HEK293 (cell line): Measurements from ENCODE around the gene ARMH4.

ENCODE experiments used
- CTCF ChIA-PET: fragments of 350-600 bp; formaldehyde crosslinking; extraction: SDS; loops from one replicate; lab custom pipeline; 2021; ENCODE audit warnings: antibody characterized with exemption; lab: Yijun Ruan, JAX
- POLR2A ChIA-PET: fragments of 300-600 bp; formaldehyde crosslinking; extraction: SDS; loops from one replicate; lab custom pipeline; 2020; ENCODE audit warnings: antibody characterized with exemption, inconsistent platforms; lab: Yijun Ruan, JAX
- H3K27ac ChIP-seq: fragments of 200-500 bp; sonication (Bioruptor generic); 2 replicates; pipeline ENCODE4 v1.5.1; 2014; ENCODE audit warnings: low read depth, low read length, control low read depth, inconsistent platforms; ENCODE audit errors: extremely low read depth
- H3K36me3 ChIP-seq, 2 experiments: fragments of 200-500 bp in 1 of 2; sonication (Bioruptor generic) in 1 of 2; 1 replicate in 1 of 2; 2 replicates in 1 of 2; pipeline ENCODE4 v1.5.1; 2014 to 2017; ENCODE audit warnings: inconsistent platforms in 2 of 2, low read length in 2 of 2; ENCODE audit not compliant: control insufficient read depth in 2 of 2, insufficient read depth in 1 of 2
- H3K4me1 ChIP-seq: fragments of 200-500 bp; sonication (Bioruptor generic); 2 replicates; pipeline ENCODE4 v1.5.1; 2014; ENCODE audit warnings: mild to moderate bottlenecking, low read length, inconsistent platforms; ENCODE audit not compliant: control insufficient read depth, insufficient read depth
- H3K4me3 ChIP-seq: 2 replicates; pipeline ENCODE4 v1.5.1; 2011; ENCODE audit warnings: low read depth, mild to moderate bottlenecking, control low read depth, low read length, moderate library complexity
- H3K9me3 ChIP-seq: fragments of 200-500 bp; sonication (Bioruptor generic); 2 replicates; pipeline ENCODE4 v1.5.1; 2014; ENCODE audit warnings: low read depth, low read length, inconsistent platforms; ENCODE audit not compliant: control insufficient read depth, insufficient read depth
- GLI2 ChIP-seq: fragments of 450-650 bp; formaldehyde crosslinking; IDR thresholded peaks from 2 replicates; pipeline ENCODE4; 2017; ENCODE audit warnings: missing biosample characterization, missing genetic modification characterization, low read depth, borderline replicate concordance
- KLF8 ChIP-seq: fragments of 450-650 bp; formaldehyde crosslinking; IDR thresholded peaks from 2 replicates; pipeline ENCODE4 v1.5.1; 2016; ENCODE audit warnings: missing biosample characterization, missing genetic modification characterization
- REPIN1 ChIP-seq: fragments of 450-650 bp; formaldehyde crosslinking; IDR thresholded peaks from 2 replicates; pipeline ENCODE4 v1.5.1; 2017; ENCODE audit warnings: missing biosample characterization, missing genetic modification characterization, low read depth
- SP2 ChIP-seq: fragments of 450-650 bp; formaldehyde crosslinking; IDR thresholded peaks from 2 replicates; pipeline ENCODE4 v1.5.1; 2016; ENCODE audit warnings: missing biosample characterization, missing genetic modification characterization
- TRIM28 ChIP-seq: IDR thresholded peaks from 2 replicates; pipeline ENCODE4 v1.6.1; 2011; ENCODE audit warnings: low read length, control low read depth, borderline replicate concordance
- ZNF114 ChIP-seq: fragments of 450-650 bp; formaldehyde crosslinking; IDR thresholded peaks from 2 replicates; pipeline ENCODE4 v1.5.0; 2017; ENCODE audit warnings: missing biosample characterization, missing genetic modification characterization
- ZNF211 ChIP-seq: fragments of 450-650 bp; formaldehyde crosslinking; IDR thresholded peaks from 2 replicates; pipeline ENCODE4 v1.5.1; 2016; ENCODE audit warnings: low read depth, missing biosample characterization, missing genetic modification characterization
- ZNF221 ChIP-seq: fragments of 450-650 bp; formaldehyde crosslinking; IDR thresholded peaks from 2 replicates; pipeline ENCODE4 v1.5.1; 2017; ENCODE audit warnings: missing biosample characterization, missing genetic modification characterization, borderline replicate concordance
- ZNF335 ChIP-seq: fragments of 450-650 bp; formaldehyde crosslinking; conservative IDR thresholded peaks from 2 replicates; pipeline ENCODE4 v1.5.1; 2016; ENCODE audit warnings: missing biosample characterization, missing genetic modification characterization
- ZNF341 ChIP-seq: fragments of 450-650 bp; formaldehyde crosslinking; IDR thresholded peaks from 2 replicates; pipeline ENCODE4; 2016; ENCODE audit warnings: low read depth, missing biosample characterization, missing genetic modification characterization
- ZNF391 ChIP-seq: fragments of 450-650 bp; formaldehyde crosslinking; IDR thresholded peaks from 2 replicates; pipeline ENCODE4 v1.5.1; 2016; ENCODE audit warnings: low read depth, missing biosample characterization, missing genetic modification characterization, borderline replicate concordance
- ZNF48 ChIP-seq: fragments of 450-650 bp; formaldehyde crosslinking; IDR thresholded peaks from 2 replicates; pipeline ENCODE4 v1.5.1; 2016; ENCODE audit warnings: missing biosample characterization, missing genetic modification characterization
- ZNF530 ChIP-seq: fragments of 450-650 bp; formaldehyde crosslinking; IDR thresholded peaks from 2 replicates; pipeline ENCODE4 v1.5.1; 2016; ENCODE audit warnings: low read depth, missing biosample characterization, missing genetic modification characterization
- ZNF830 ChIP-seq: fragments of 450-650 bp; IDR thresholded peaks from 2 replicates; pipeline ENCODE4 v1.5.0; 2018; ENCODE audit warnings: missing biosample characterization, missing genetic modification characterization, low read depth, mild to moderate bottlenecking, moderate library complexity
- ZNF837 ChIP-seq: fragments of 450-650 bp; formaldehyde crosslinking; IDR thresholded peaks from 2 replicates; pipeline ENCODE4 v1.5.1; 2016; ENCODE audit warnings: missing biosample characterization, missing genetic modification characterization
- TF ChIP-seq, protein P1 (sequence below): fragments of 450-650 bp; formaldehyde crosslinking; IDR thresholded peaks from 2 replicates; pipeline ENCODE4 v1.5.1; 2016; ENCODE audit warnings: missing biosample characterization, missing genetic modification characterization
- TF ChIP-seq, protein P2 (sequence below): fragments of 450-650 bp; formaldehyde crosslinking; IDR thresholded peaks from 2 replicates; pipeline ENCODE4 v1.5.1; 2017; ENCODE audit warnings: missing biosample characterization, mild to moderate bottlenecking, missing genetic modification characterization, moderate library complexity
- TF ChIP-seq, protein P3 (sequence below): fragments of 450-650 bp; formaldehyde crosslinking; IDR thresholded peaks from 2 replicates; pipeline ENCODE4 v1.5.0; 2017; ENCODE audit warnings: missing biosample characterization, missing genetic modification characterization, borderline replicate concordance
- TF ChIP-seq, protein P4 (sequence below): fragments of 450-650 bp; formaldehyde crosslinking; optimal IDR thresholded peaks from 2 replicates; pipeline ENCODE3; 2016; ENCODE audit warnings: missing biosample characterization, mild to moderate bottlenecking, missing genetic modification characterization
- TF ChIP-seq, protein P5 (sequence below): fragments of 450-650 bp; formaldehyde crosslinking; IDR thresholded peaks from 2 replicates; pipeline ENCODE4 v1.5.1; 2016; ENCODE audit warnings: missing biosample characterization, missing genetic modification characterization

Gene ARMH4

DNA sequence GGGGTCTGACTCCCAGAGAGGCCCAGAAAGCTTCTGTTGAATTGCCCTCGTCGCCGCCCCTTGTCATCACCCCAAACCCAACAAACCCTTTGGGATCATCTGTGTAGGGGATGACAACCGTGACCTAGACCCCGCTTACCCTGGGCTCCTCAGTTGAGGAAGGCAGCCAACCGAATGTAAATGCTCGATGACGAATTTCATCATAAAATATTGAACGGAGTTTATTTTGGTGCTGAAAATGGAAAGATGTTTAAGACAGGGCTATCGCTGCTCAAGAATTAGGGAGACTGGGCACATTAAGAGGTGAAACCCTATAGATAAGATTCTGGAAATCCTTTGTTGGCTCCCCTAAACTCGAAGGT, 48.4 kb upstream of the ARMH4 start:
- H3K27ac ChIP-seq: peak overlapping the region; percentile 83
- H3K4me1 ChIP-seq: peaks cover 2% of the 10 kb centered on the region; the same call in 1 of the 2 replicates
- peak overlapping the region; percentile 99 for H3K4me3 ChIP-seq
- no peaks in the 10 kb centered on the region for H3K9me3 ChIP-seq
- peaks cover 9 to 16% of the 10 kb centered on the region in 2 experiments for H3K36me3 ChIP-seq
- TF ChIP-seq, protein P1, sequence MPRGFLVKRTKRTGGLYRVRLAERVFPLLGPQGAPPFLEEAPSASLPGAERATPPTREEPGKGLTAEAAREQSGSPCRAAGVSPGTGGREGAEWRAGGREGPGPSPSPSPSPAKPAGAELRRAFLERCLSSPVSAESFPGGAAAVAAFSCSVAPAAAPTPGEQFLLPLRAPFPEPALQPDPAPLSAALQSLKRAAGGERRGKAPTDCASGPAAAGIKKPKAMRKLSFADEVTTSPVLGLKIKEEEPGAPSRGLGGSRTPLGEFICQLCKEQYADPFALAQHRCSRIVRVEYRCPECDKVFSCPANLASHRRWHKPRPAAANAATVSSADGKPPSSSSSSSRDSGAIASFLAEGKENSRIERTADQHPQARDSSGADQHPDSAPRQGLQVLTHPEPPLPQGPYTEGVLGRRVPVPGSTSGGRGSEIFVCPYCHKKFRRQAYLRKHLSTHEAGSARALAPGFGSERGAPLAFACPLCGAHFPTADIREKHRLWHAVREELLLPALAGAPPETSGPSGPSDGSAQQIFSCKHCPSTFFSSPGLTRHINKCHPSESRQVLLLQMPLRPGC: no peak
- TF ChIP-seq ZNF335 (tag by site-specific recombination) (peak; percentile 17; the same call in 1 of the 2 replicates), ZNF341 (tag by site-specific recombination) (peak; percentile 16), ZNF391 (tag by site-specific recombination) (no peak)
- TF ChIP-seq, all 188 proteins: peak for 2
- ChIA-PET POLR2A (interaction anchor here (0.6 to 1.3 kb wide), 5 partner anchors 9 to 225 kb away, joined by 3 to 6 read pairs (median 4); partner anchors contain the start of gene ARID4A), CTCF (interaction anchor here (0.7 kb wide), 1 partner anchor 69 kb away, joined by 3 read pairs; no protein-coding TSS in a partner anchor)

DNA sequence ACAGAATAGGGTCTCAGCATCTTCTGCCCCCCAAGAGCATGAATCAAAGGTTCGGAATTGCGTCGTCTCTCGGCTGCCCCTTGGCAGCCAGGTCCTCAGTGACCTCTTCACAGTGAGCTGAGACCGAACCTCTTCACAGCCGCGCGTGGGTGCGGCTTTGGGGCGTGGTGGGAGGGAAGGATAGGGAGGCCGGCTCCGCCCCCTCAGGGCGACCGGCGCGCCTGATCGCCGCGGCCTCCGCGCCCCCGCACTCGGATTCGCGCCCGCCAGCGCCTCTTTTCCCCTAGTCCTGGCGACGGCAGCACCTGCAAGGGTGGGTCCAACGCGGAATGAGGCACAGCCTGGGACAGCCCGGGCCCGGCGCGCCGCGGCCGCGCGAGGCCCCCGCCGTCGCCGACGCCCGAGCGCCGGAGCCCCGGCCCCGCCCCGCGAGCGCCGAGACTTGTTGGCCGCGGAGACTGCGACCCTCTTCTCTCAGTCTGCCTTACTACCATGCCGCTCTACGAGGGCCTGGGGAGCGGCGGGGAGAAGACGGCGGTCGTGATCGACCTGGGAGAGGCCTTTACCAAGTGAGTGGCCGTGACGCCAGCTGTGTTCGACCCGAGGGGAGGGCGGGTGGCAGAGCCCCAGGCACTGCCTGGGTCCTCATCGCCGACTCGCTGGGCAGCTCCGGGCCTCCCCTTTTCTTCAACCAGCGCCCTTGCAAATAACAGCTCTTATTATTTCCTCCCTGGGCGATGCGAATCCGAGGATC, 47.9 kb upstream of the ARMH4 start, which contains the start of gene ACTR10:
TSS of gene ACTR10 (plus strand) at position 424 of the 754 bp plus-strand sequence. CDS start at position 493, 69 bp downstream.
- Histone ChIP-seq H3K27ac (peak within 1 kb of the TSS; percentile 83), H3K4me3 (peak within 1 kb of the TSS; percentile 99), H3K4me1 (peaks cover 2% of the 10 kb centered on the region; the same call in 1 of the 2 replicates), H3K9me3 (no peaks in the 10 kb centered on the region), H3K36me3 (peaks cover 9 to 15% of the 10 kb centered on the region in 2 experiments)
- ChIA-PET CTCF (interaction anchor here (0.5 to 0.7 kb wide), 2 partner anchors 69 to 298 kb away, joined by 3 read pairs; no protein-coding TSS in a partner anchor), POLR2A (interaction anchor here (0.6 to 1.3 kb wide), 5 partner anchors 8 to 226 kb away, joined by 3 to 6 read pairs (median 4); partner anchors contain the start of gene ARID4A)
- no peak for TF ChIP-seq TRIM28
- TF ChIP-seq GLI2: no peak
- TF ChIP-seq KLF8 (tag by site-specific recombination): peak; percentile 78; the same call in 1 of the 2 replicates
- TF ChIP-seq ZNF114 (tag by site-specific recombination): no peak
- TF ChIP-seq, protein P1: 0 out of 2 replicates have a peak, but pooled peaks have one; percentile 21
- TF ChIP-seq, protein P2, sequence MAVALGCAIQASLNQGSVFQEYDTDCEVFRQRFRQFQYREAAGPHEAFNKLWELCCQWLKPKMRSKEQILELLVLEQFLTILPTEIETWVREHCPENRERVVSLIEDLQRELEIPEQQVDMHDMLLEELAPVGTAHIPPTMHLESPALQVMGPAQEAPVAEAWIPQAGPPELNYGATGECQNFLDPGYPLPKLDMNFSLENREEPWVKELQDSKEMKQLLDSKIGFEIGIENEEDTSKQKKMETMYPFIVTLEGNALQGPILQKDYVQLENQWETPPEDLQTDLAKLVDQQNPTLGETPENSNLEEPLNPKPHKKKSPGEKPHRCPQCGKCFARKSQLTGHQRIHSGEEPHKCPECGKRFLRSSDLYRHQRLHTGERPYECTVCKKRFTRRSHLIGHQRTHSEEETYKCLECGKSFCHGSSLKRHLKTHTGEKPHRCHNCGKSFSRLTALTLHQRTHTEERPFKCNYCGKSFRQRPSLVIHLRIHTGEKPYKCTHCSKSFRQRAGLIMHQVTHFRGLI: no peak
- no peak for TF ChIP-seq ZNF530 (tag by site-specific recombination)
- no peak for TF ChIP-seq ZNF221 (tag by site-specific recombination)
- TF ChIP-seq SP2 (tag by site-specific recombination): peak; percentile 45; the same call in 1 of the 2 replicates
- TF ChIP-seq ZNF48: no peak
- TF ChIP-seq, protein P3, sequence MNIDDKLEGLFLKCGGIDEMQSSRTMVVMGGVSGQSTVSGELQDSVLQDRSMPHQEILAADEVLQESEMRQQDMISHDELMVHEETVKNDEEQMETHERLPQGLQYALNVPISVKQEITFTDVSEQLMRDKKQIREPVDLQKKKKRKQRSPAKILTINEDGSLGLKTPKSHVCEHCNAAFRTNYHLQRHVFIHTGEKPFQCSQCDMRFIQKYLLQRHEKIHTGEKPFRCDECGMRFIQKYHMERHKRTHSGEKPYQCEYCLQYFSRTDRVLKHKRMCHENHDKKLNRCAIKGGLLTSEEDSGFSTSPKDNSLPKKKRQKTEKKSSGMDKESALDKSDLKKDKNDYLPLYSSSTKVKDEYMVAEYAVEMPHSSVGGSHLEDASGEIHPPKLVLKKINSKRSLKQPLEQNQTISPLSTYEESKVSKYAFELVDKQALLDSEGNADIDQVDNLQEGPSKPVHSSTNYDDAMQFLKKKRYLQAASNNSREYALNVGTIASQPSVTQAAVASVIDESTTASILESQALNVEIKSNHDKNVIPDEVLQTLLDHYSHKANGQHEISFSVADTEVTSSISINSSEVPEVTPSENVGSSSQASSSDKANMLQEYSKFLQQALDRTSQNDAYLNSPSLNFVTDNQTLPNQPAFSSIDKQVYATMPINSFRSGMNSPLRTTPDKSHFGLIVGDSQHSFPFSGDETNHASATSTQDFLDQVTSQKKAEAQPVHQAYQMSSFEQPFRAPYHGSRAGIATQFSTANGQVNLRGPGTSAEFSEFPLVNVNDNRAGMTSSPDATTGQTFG: no peak
- TF ChIP-seq, protein P4, sequence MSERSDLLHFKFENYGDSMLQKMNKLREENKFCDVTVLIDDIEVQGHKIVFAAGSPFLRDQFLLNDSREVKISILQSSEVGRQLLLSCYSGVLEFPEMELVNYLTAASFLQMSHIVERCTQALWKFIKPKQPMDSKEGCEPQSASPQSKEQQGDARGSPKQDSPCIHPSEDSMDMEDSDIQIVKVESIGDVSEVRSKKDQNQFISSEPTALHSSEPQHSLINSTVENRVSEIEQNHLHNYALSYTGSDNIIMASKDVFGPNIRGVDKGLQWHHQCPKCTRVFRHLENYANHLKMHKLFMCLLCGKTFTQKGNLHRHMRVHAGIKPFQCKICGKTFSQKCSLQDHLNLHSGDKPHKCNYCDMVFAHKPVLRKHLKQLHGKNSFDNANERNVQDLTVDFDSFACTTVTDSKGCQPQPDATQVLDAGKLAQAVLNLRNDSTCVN (tag by site-specific recombination): peak; percentile 83
- TF ChIP-seq ZNF335 (tag by site-specific recombination): peak; percentile 79
- TF ChIP-seq ZNF211: no peak
- no peak for TF ChIP-seq ZNF837 (tag by site-specific recombination)
- TF ChIP-seq ZNF830 (tag by site-specific recombination): no peak
- no peak for TF ChIP-seq REPIN1 (tag by site-specific recombination)
- TF ChIP-seq, protein P5, sequence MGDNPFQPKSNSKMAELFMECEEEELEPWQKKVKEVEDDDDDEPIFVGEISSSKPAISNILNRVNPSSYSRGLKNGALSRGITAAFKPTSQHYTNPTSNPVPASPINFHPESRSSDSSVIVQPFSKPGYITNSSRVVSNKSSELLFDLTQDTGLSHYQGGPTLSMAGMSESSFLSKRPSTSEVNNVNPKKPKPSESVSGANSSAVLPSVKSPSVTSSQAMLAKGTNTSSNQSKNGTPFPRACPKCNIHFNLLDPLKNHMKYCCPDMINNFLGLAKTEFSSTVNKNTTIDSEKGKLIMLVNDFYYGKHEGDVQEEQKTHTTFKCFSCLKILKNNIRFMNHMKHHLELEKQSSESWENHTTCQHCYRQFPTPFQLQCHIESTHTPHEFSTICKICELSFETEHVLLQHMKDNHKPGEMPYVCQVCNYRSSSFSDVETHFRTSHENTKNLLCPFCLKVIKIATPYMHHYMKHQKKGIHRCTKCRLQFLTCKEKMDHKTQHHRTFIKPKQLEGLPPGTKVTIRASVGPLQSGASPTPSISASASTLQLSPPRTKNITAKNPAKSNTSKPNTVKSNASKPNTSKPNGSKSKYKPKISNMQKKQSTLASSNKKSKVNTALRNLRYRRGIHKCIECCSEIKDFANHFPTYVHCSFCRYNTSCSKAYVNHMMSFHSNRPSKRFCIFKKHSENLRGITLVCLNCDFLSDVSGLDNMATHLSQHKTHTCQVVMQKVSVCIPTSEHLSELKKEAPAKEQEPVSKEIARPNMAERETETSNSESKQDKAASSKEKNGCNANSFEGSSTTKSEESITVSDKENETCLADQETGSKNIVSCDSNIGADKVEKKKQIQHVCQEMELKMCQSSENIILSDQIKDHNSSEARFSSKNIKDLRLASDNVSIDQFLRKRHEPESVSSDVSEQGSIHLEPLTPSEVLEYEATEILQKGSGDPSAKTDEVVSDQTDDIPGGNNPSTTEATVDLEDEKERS (tag by site-specific recombination): no peak
